Effector memory CD4-positive, alpha-beta T cell (primary cell): ENCODE data around the gene GAD2.

Experiments
- DNase-seq, 3 donors: peaks; one replicate each; pipeline ENCODE4 v3.0.0-alpha.2; 2020
- H3K27ac ChIP-seq: 2 replicates; pipeline ENCODE4 v1.7.0; 2013; ENCODE audit warnings: mild to moderate bottlenecking, low read length, moderate library complexity; ENCODE audit not compliant: insufficient read depth, poor library complexity, severe bottlenecking
- H3K27me3 ChIP-seq: replicated peaks from 2 replicates; pipeline ENCODE4 v1.7.0; 2013; ENCODE audit warnings: mild to moderate bottlenecking, low read length; ENCODE audit not compliant: insufficient read depth, control insufficient read depth, poor library complexity, severe bottlenecking
- H3K36me3 ChIP-seq: 2 replicates; pipeline ENCODE4 v1.7.0; 2013; ENCODE audit warnings: mild to moderate bottlenecking, low read length, moderate library complexity; ENCODE audit not compliant: control insufficient read depth, insufficient read depth
- H3K4me1 ChIP-seq: 2 replicates; pipeline ENCODE4 v1.7.0; 2013; ENCODE audit warnings: low read length, mild to moderate bottlenecking; ENCODE audit not compliant: control insufficient read depth, insufficient read depth, poor library complexity, severe bottlenecking
- H3K4me3 ChIP-seq: 2 replicates; pipeline ENCODE4 v1.7.0; 2013; ENCODE audit warnings: low read length, low read depth, mild to moderate bottlenecking; ENCODE audit not compliant: insufficient read depth, poor library complexity, severe bottlenecking
- H3K9me3 ChIP-seq: 2 replicates; pipeline ENCODE4 v1.7.0; 2013; ENCODE audit warnings: mild to moderate bottlenecking, low read length, moderate library complexity; ENCODE audit not compliant: control insufficient read depth

Gene GAD2

GRCh38 chr10:26211781-26212444 is 4.7 kb upstream of the GAD2 start:
- H3K4me1 ChIP-seq = peaks cover 11% of the 10 kb centered on the region
- no peaks in the 10 kb centered on the region for H3K9me3 ChIP-seq
- H3K27ac ChIP-seq = no peak overlapping the region
- no peak for DNase-seq
- no peak overlapping the region for H3K4me3 ChIP-seq
- no peaks in the 10 kb centered on the region for H3K36me3 ChIP-seq
- H3K27me3 ChIP-seq = peaks cover 26% of the 10 kb centered on the region

DNA sequence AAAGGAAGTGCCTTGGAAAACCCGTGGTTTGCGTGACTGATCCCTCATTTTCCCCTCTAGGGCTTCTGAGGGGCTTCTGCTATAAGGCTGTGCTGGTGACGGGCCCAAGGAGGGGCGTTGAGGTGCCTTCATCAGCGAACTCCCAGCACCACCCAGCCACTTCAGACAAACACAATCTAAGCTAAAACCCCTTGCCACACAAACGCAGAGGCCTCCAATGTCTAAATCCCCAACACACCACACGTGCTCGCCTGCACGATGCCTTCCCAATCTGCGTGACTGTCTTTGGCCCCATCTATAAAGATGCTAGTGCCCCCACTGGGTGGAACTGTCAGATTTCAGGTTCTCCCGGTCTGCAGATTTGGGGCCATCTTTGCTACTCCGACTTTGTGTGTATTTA is 4.1 kb upstream of the GAD2 start:
- no peak overlapping the region for H3K4me3 ChIP-seq
- H3K27ac ChIP-seq = no peak overlapping the region
- DNase-seq = no peak
- peaks cover 16% of the 10 kb centered on the region for H3K4me1 ChIP-seq
- H3K9me3 ChIP-seq = no peaks in the 10 kb centered on the region
- no peaks in the 10 kb centered on the region for H3K36me3 ChIP-seq
- H3K27me3 ChIP-seq = peaks cover 26% of the 10 kb centered on the region

- Histone ChIP-seq H3K9me3 (no peaks in the 10 kb centered on the region), H3K4me3 (no peak overlapping the region), H3K27ac (no peak overlapping the region), H3K4me1 (peaks cover 24% of the 10 kb centered on the region), H3K36me3 (no peaks in the 10 kb centered on the region), H3K27me3 (peaks cover 27% of the 10 kb centered on the region)
- no peak for DNase-seq
Observed at GRCh38 chr10:26213157-26213800, 3.3 kb upstream of the GAD2 start.

- Histone ChIP-seq H3K4me1 (peaks cover 24% of the 10 kb centered on the region), H3K9me3 (no peaks in the 10 kb centered on the region), H3K27ac (no peak overlapping the region), H3K4me3 (no peak overlapping the region), H3K36me3 (no peaks in the 10 kb centered on the region), H3K27me3 (peaks cover 31% of the 10 kb centered on the region)
- DNase-seq = no peak
Observed at GRCh38 chr10:26214004-26214403, 2.6 kb upstream of the GAD2 start.

GRCh38 chr10:26214551-26215395 is 1.8 kb upstream of the GAD2 start:
- no peak overlapping the region for H3K4me3 ChIP-seq
- H3K27me3 ChIP-seq = peaks cover 31% of the 10 kb centered on the region
- no peak for DNase-seq
- H3K4me1 ChIP-seq = peaks cover 24% of the 10 kb centered on the region
- no peak overlapping the region for H3K27ac ChIP-seq
- no peaks in the 10 kb centered on the region for H3K36me3 ChIP-seq
- no peaks in the 10 kb centered on the region for H3K9me3 ChIP-seq

- H3K36me3 ChIP-seq = no peaks in the 10 kb centered on the region
Observed at GRCh38 chr10:26215396-26215934, 1.1 kb upstream of the GAD2 start.

GRCh38 chr10:26215935-26216584 is 514 bp upstream of the GAD2 start:
- Histone ChIP-seq H3K9me3 (no peaks in the 10 kb centered on the region), H3K27me3 (peaks cover 35% of the 10 kb centered on the region), H3K36me3 (no peaks in the 10 kb centered on the region), H3K27ac (no peak overlapping the region), H3K4me3 (no peak overlapping the region), H3K4me1 (peaks cover 24% of the 10 kb centered on the region)
- no peak for DNase-seq

More at GRCh38 chr10:26215396-26215934, 1.1 kb upstream of the GAD2 start:
- H3K4me3 ChIP-seq = no peak overlapping the region
- no peak for DNase-seq
- no peaks in the 10 kb centered on the region for H3K9me3 ChIP-seq
- H3K27ac ChIP-seq = no peak overlapping the region
- peaks cover 35% of the 10 kb centered on the region for H3K27me3 ChIP-seq
- peaks cover 24% of the 10 kb centered on the region for H3K4me1 ChIP-seq

DNA sequence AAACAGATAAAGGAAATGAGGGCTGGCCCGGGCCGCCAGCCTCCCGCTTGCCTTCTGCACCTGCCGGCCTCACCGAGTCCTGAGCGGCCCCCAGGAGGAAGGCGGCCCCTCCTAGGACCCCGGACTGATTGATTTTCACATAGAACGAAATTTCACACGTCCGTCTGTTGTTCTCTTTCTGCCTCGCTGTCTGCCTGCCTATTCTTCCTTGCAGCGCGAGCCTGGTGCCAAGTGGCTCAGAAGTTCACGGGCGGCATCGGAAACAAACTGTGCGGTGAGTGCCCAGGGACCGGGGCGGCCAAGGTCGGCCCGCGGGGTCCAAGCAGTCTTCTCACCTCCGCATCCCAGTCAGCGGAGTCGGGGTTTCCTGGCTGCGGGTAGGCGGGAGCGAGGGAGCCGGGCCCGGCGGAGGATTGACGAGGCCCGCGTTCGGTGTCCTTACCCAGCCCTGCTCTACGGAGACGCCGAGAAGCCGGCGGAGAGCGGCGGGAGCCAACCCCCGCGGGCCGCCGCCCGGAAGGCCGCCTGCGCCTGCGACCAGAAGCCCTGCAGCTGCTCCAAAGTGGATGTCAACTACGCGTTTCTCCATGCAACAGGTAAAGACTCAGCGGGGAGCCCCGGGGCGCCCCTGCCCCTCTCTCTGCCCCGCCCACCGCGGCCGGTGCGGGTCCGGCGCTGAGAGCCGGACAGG is 967 bp downstream of the GAD2 start:
- Histone ChIP-seq H3K27ac (no peak overlapping the region), H3K4me3 (no peak overlapping the region), H3K27me3 (peaks cover 30% of the 10 kb centered on the region), H3K9me3 (no peaks in the 10 kb centered on the region), H3K4me1 (peaks cover 24% of the 10 kb centered on the region), H3K36me3 (no peaks in the 10 kb centered on the region)
- no peak for DNase-seq

- H3K36me3 ChIP-seq = no peaks in the 10 kb centered on the region
- H3K9me3 ChIP-seq = no peaks in the 10 kb centered on the region
- H3K4me3 ChIP-seq = no peak overlapping the region
- peaks cover 21% of the 10 kb centered on the region for H3K27me3 ChIP-seq
- DNase-seq = no peak
- peaks cover 24% of the 10 kb centered on the region for H3K4me1 ChIP-seq
- H3K27ac ChIP-seq = no peak overlapping the region
Observed at GRCh38 chr10:26219676-26220075, 3.1 kb downstream of the GAD2 start.
